ENCODE data around the gene CDK14.

The CDK14 gene

DNA sequence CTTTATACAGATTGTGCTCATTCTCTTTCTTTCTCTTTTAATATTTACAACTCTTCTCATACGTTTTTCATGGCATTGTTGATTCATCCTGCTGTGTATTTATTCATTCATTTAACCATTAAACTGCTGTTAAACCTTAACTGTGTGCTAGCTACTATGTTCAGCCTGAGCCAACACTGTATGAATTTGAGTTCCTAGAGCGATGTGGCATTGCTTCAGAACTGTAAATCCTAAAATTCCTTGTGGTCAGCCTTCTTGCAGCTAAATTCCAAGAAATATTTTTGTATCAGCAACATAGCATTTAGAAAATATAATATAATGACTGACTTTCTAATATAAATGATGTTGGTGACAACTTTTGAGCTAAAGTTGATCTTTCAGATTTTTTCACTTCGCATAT is 483.4 kb downstream of the CDK14 start:
- H3K4me2 ChIP-seq (ENCODE audit: low read length), result no peak overlapping the region
- H3K4me3 ChIP-seq (ENCODE audit: low read depth, low read length, poor library complexity, severe bottlenecking), result no peak overlapping the region
- H3K9me2 ChIP-seq (ENCODE audit: low read depth, low read length), result no peaks in the 10 kb centered on the region
- no peaks in the 10 kb centered on the region for H3K79me2 ChIP-seq (ENCODE audit: insufficient read depth, low read length)
- peaks cover 4% of the 10 kb centered on the region for H3K4me1 ChIP-seq (ENCODE audit: insufficient read depth, low read length, severe bottlenecking)
- H3K9me3 ChIP-seq (ENCODE audit: low read length), result no peaks in the 10 kb centered on the region
- no peak overlapping the region for H3K9ac ChIP-seq (ENCODE audit: low read length)
- H2AFZ ChIP-seq (ENCODE audit: low read length), result no peak overlapping the region
- H3K27me3 ChIP-seq (ENCODE audit: insufficient read depth, low read length), result no peaks in the 10 kb centered on the region
- H3K36me3 ChIP-seq (ENCODE audit: insufficient read depth, low read length), result peaks cover 15% of the 10 kb centered on the region; the same call in 1 of the 2 replicates
- TF ChIP-seq, protein P1, sequence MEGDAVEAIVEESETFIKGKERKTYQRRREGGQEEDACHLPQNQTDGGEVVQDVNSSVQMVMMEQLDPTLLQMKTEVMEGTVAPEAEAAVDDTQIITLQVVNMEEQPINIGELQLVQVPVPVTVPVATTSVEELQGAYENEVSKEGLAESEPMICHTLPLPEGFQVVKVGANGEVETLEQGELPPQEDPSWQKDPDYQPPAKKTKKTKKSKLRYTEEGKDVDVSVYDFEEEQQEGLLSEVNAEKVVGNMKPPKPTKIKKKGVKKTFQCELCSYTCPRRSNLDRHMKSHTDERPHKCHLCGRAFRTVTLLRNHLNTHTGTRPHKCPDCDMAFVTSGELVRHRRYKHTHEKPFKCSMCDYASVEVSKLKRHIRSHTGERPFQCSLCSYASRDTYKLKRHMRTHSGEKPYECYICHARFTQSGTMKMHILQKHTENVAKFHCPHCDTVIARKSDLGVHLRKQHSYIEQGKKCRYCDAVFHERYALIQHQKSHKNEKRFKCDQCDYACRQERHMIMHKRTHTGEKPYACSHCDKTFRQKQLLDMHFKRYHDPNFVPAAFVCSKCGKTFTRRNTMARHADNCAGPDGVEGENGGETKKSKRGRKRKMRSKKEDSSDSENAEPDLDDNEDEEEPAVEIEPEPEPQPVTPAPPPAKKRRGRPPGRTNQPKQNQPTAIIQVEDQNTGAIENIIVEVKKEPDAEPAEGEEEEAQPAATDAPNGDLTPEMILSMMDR (IDR thresholded peaks at IDR 0.05; ENCODE audit: low read length), result no peak
- TF ChIP-seq EZH2 (IDR thresholded peaks at IDR 0.05; ENCODE audit: borderline replicate concordance, low read length), result no peak
- no peaks in the 10 kb centered on the region for H4K20me1 ChIP-seq (ENCODE audit: insufficient read depth, low read length)
- 0 out of 2 replicates have a peak, but pooled peaks cover 5% of the 10 kb centered on the region for H3F3A ChIP-seq (ENCODE audit: insufficient read depth, low read length)
- no peak overlapping the region for H3K27ac ChIP-seq (ENCODE audit: low read depth, low read length, poor library complexity, severe bottlenecking)

GRCh38 chr7:91080351-91080750 is 484.2 kb downstream of the CDK14 start:
- Histone ChIP-seq H3K4me2 (ENCODE audit: low read length) (no peak overlapping the region), H3F3A (ENCODE audit: insufficient read depth, low read length) (0 out of 2 replicates have a peak, but pooled peaks cover 5% of the 10 kb centered on the region), H2AFZ (ENCODE audit: low read length) (no peak overlapping the region), H3K27ac (ENCODE audit: low read depth, low read length, poor library complexity, severe bottlenecking) (no peak overlapping the region), H3K4me3 (ENCODE audit: low read depth, low read length, poor library complexity, severe bottlenecking) (no peak overlapping the region), H4K20me1 (ENCODE audit: insufficient read depth, low read length) (no peaks in the 10 kb centered on the region), H3K4me1 (ENCODE audit: insufficient read depth, low read length, severe bottlenecking) (peaks cover 4% of the 10 kb centered on the region), H3K27me3 (ENCODE audit: insufficient read depth, low read length) (no peaks in the 10 kb centered on the region), H3K9me2 (ENCODE audit: low read depth, low read length) (no peaks in the 10 kb centered on the region), H3K36me3 (ENCODE audit: insufficient read depth, low read length) (peaks cover 20% of the 10 kb centered on the region; the same call in 1 of the 2 replicates), H3K9ac (ENCODE audit: low read length) (no peak overlapping the region), H3K79me2 (ENCODE audit: insufficient read depth, low read length) (no peaks in the 10 kb centered on the region), H3K9me3 (ENCODE audit: low read length) (no peaks in the 10 kb centered on the region)
- no peak for TF ChIP-seq EZH2 (IDR thresholded peaks at IDR 0.05; ENCODE audit: borderline replicate concordance, low read length)
- TF ChIP-seq, protein P1 (IDR thresholded peaks at IDR 0.05; ENCODE audit: low read length), result no peak

DNA sequence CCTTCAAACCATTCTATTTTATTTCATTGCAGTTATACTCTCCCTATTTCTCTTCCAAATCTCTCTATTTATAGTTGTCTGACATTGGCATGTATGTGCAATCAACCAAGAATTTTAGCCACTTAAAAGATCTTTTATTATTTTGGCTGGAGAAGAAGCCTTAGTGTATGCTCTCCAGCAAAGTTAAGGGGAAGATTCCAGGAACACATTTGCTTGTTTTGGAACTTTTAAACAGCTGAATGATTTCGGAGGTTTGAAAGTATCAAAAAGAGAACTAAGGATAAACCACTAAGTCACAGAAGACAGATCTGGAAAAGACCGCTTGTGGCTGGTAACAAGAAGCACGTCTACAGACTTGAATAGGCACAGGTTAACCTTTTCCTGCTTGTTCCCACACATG is 485.9 kb downstream of the CDK14 start:
- Histone ChIP-seq H3K9me2 (ENCODE audit: low read depth, low read length) (no peaks in the 10 kb centered on the region), H3F3A (ENCODE audit: insufficient read depth, low read length) (0 out of 2 replicates have a peak, but pooled peaks cover 5% of the 10 kb centered on the region), H3K27ac (ENCODE audit: low read depth, low read length, poor library complexity, severe bottlenecking) (no peak overlapping the region), H3K36me3 (ENCODE audit: insufficient read depth, low read length) (peaks cover 20% of the 10 kb centered on the region; the same call in 1 of the 2 replicates), H3K9ac (ENCODE audit: low read length) (no peak overlapping the region), H3K4me2 (ENCODE audit: low read length) (no peak overlapping the region), H3K9me3 (ENCODE audit: low read length) (no peaks in the 10 kb centered on the region), H3K4me3 (ENCODE audit: low read depth, low read length, poor library complexity, severe bottlenecking) (no peak overlapping the region), H3K27me3 (ENCODE audit: insufficient read depth, low read length) (no peaks in the 10 kb centered on the region), H2AFZ (ENCODE audit: low read length) (no peak overlapping the region), H4K20me1 (ENCODE audit: insufficient read depth, low read length) (no peaks in the 10 kb centered on the region), H3K4me1 (ENCODE audit: insufficient read depth, low read length, severe bottlenecking) (peaks cover 4% of the 10 kb centered on the region), H3K79me2 (ENCODE audit: insufficient read depth, low read length) (no peaks in the 10 kb centered on the region)
- TF ChIP-seq, protein P1 (IDR thresholded peaks at IDR 0.05; ENCODE audit: low read length), result no peak
- no peak for TF ChIP-seq EZH2 (IDR thresholded peaks at IDR 0.05; ENCODE audit: borderline replicate concordance, low read length)
